ENCODE data around the gene FHIT. TPM values are rescaled to one million over a fixed set of nuclear protein-coding genes. Genes with fewer than 3 reads are reported as not detected.

Gene FHIT
- total RNA-seq, 4 donors from 2014 or later, result 3.5 to 17.0 (median 16.7) TPM

GRCh38 chr3:61094608-61095007 lies 156.6 kb downstream of the FHIT start:
- TF ChIP-seq POLR2A (IDR thresholded peaks at IDR 0.05) (no peak), CTCF (IDR thresholded peaks at IDR 0.05) (no peak)
- Histone ChIP-seq H3K9me3 (no peaks in the 10 kb centered on the region), H3K27ac (no peak overlapping the region), H3K36me3 (no peaks in the 10 kb centered on the region), H3K4me1 (no peaks in the 10 kb centered on the region), H3K27me3 (no peaks in the 10 kb centered on the region), H3K4me3 (no peak overlapping the region)
- no peak for DNase-seq

GRCh38 chr3:61093364-61093763 lies 157.9 kb downstream of the FHIT start:
- Histone ChIP-seq H3K4me3 (no peak overlapping the region), H3K36me3 (no peaks in the 10 kb centered on the region), H3K27ac (no peak overlapping the region), H3K27me3 (no peaks in the 10 kb centered on the region), H3K4me1 (no peaks in the 10 kb centered on the region), H3K9me3 (no peaks in the 10 kb centered on the region)
- TF ChIP-seq CTCF (IDR thresholded peaks at IDR 0.05) (no peak), POLR2A (IDR thresholded peaks at IDR 0.05) (no peak)
- no peak for DNase-seq

GRCh38 chr3:61092870-61093269 lies 158.4 kb downstream of the FHIT start:
- Histone ChIP-seq H3K27ac (no peak overlapping the region), H3K36me3 (no peaks in the 10 kb centered on the region), H3K9me3 (no peaks in the 10 kb centered on the region), H3K4me3 (no peak overlapping the region), H3K4me1 (no peaks in the 10 kb centered on the region), H3K27me3 (no peaks in the 10 kb centered on the region)
- TF ChIP-seq POLR2A (IDR thresholded peaks at IDR 0.05), result no peak
- TF ChIP-seq CTCF (IDR thresholded peaks at IDR 0.05), result no peak
- no peak for DNase-seq

- Histone ChIP-seq H3K4me1 (no peaks in the 10 kb centered on the region), H3K36me3 (no peaks in the 10 kb centered on the region), H3K27ac (no peak overlapping the region), H3K9me3 (no peaks in the 10 kb centered on the region), H3K27me3 (no peaks in the 10 kb centered on the region), H3K4me3 (no peak overlapping the region)
- DNase-seq, result no peak
- no peak for TF ChIP-seq POLR2A (IDR thresholded peaks at IDR 0.05)
- no peak for TF ChIP-seq CTCF (IDR thresholded peaks at IDR 0.05)
Measured at GRCh38 chr3:61090389-61091169, 160.7 kb downstream of the FHIT start.

- no peaks in the 10 kb centered on the region for H3K36me3 ChIP-seq
- H3K27me3 ChIP-seq, result no peaks in the 10 kb centered on the region
- H3K4me1 ChIP-seq, result no peaks in the 10 kb centered on the region
- no peak overlapping the region for H3K27ac ChIP-seq
- no peak overlapping the region for H3K4me3 ChIP-seq
- no peak for DNase-seq
- TF ChIP-seq POLR2A (IDR thresholded peaks at IDR 0.05) (no peak), CTCF (IDR thresholded peaks at IDR 0.05) (no peak)
- no peaks in the 10 kb centered on the region for H3K9me3 ChIP-seq
Measured at GRCh38 chr3:61087465-61087864, 163.8 kb downstream of the FHIT start.

Data from Peyer's patch (tissue), 4 donors.